ENCODE data around the gene PLXNA3.
A peak's percentile ranks its signal among the peaks of the same experiment; 100 is the strongest.

The PLXNA3 gene

DNA sequence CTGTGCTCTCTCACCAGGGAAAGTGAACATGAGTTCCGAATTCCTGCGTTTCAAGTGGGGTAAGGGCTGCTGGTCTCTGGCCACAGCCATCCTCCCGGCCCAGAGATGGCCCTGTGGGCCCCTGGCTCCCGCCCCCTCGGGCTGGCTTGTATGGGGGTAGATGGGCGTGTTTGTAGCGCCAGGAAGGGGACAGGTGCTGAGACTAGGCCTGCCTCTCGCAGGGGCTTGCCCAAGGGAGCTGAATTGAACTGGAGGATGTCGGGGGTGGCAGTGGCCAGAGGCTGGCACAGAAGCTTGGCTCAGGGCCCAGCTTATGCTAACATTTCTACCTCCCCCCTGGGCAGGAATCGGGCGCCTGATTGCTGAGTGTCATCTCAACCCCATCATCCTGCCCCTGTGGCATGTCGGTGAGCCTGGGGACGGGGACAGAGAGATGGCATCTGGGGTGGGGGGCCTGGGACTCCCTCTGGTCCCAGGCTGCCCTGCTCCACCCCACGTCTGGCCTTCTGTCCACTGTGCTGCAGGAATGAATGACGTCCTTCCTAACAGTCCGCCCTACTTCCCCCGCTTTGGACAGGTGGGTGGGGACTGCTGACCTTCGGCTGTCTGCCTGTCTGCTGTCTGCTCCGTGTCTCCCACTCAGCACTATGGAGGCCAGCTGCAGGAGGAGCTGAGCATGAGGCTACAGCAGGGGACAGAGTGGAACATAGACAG, 38.2 kb upstream of the PLXNA3 start:
- no peak for DNase-seq (ENCODE audit: low read depth, low spot score)
- Histone ChIP-seq H3K9me3 (ENCODE audit: low read depth, low read length) (no peaks in the 10 kb centered on the region), H3K4me3 (no peak overlapping the region), H3K27ac (no peak overlapping the region), H3K9ac (ENCODE audit: insufficient read length) (no peak overlapping the region), H3K36me3 (ENCODE audit: insufficient read depth, low read length) (no peaks in the 10 kb centered on the region)
- no peak for TF ChIP-seq POLR2AphosphoS5 (IDR thresholded peaks at IDR 0.05; ENCODE audit: borderline replicate concordance, low read depth, low read length)
- no peak for TF ChIP-seq EZH2 (IDR thresholded peaks at IDR 0.05)
- TF ChIP-seq FOXP2 (optimal IDR thresholded peaks at IDR 0.05; ENCODE audit: control extremely low read depth, extremely low read length, insufficient read depth): no peak

DNA sequence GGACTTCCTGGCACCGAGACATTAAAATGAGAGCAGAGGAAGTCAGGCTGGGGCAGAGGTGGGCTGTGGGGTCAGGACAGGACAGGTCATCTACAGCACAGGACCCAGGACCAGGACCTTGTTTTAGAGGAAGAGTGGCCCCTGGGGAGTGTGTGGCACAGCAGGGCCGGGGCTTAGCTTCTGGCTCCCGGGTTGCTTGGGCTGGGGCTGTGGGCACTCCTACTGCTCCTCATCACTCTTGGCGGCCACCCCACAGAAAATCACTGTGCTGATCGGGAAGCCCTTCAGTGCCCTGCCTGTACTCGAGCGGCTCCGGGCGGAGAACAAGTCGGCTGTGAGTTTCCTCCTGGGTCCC, 37.7 kb upstream of the PLXNA3 start:
- H3K4me3 ChIP-seq: no peak overlapping the region
- no peaks in the 10 kb centered on the region for H3K9me3 ChIP-seq (ENCODE audit: low read depth, low read length)
- no peak for DNase-seq (ENCODE audit: low read depth, low spot score)
- no peak overlapping the region for H3K9ac ChIP-seq (ENCODE audit: insufficient read length)
- no peaks in the 10 kb centered on the region for H3K36me3 ChIP-seq (ENCODE audit: insufficient read depth, low read length)
- no peak overlapping the region for H3K27ac ChIP-seq
- no peak for TF ChIP-seq POLR2AphosphoS5 (IDR thresholded peaks at IDR 0.05; ENCODE audit: borderline replicate concordance, low read depth, low read length)
- no peak for TF ChIP-seq FOXP2 (optimal IDR thresholded peaks at IDR 0.05; ENCODE audit: control extremely low read depth, extremely low read length, insufficient read depth)
- no peak for TF ChIP-seq EZH2 (IDR thresholded peaks at IDR 0.05)

DNA sequence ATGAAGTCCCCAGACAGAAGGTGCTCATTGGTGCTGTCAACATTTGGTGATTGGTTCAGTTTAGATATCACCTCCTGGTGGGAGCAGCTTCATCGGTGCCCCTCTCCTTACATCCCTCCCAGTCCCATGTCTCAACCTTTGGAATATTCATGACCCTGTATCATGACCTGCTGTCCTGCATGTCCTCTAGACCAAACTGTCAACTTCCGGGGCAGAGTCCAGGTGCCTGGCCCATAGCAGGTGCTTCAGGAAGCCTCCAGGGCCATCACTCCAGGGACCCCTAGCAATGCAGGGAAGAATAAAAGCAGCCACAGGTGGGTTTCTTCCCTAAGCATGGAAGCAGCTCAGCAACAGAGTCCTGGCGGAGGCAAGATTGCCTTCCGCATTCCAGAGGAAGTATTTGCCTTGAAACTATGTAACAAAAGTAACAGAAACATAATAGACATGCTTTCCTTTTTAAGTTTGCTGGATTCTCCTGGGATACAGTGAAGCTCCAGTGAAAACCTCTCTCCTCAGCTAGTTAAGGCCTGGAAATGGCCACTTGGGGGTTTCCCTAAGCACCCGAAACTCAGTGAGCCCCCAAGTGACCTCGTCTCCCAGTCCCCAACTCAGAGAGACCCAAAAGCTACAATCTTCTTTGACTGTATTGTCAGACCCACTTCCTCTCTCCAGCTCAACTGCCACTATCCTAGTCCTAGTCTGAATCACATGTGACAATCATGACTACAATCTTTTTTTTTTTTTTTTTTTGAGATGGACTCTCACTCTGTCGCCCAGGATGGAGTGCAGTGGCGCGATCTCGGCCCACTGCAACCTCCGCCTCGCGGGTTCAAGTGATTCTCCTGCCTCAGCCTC, 30.9 kb upstream of the PLXNA3 start:
- no peaks in the 10 kb centered on the region for H3K9me3 ChIP-seq (ENCODE audit: low read depth, low read length)
- no peak overlapping the region for H3K27ac ChIP-seq
- no peak for TF ChIP-seq FOXP2 (optimal IDR thresholded peaks at IDR 0.05; ENCODE audit: control extremely low read depth, extremely low read length, insufficient read depth)
- TF ChIP-seq EZH2 (IDR thresholded peaks at IDR 0.05): no peak
- no peak for TF ChIP-seq POLR2AphosphoS5 (IDR thresholded peaks at IDR 0.05; ENCODE audit: borderline replicate concordance, low read depth, low read length)
- no peaks in the 10 kb centered on the region; the same call in 1 of the 2 replicates for H3K36me3 ChIP-seq (ENCODE audit: insufficient read depth, low read length)
- no peak overlapping the region for H3K9ac ChIP-seq (ENCODE audit: insufficient read length)
- no peak for DNase-seq (ENCODE audit: low read depth, low spot score)
- no peak overlapping the region for H3K4me3 ChIP-seq

DNA sequence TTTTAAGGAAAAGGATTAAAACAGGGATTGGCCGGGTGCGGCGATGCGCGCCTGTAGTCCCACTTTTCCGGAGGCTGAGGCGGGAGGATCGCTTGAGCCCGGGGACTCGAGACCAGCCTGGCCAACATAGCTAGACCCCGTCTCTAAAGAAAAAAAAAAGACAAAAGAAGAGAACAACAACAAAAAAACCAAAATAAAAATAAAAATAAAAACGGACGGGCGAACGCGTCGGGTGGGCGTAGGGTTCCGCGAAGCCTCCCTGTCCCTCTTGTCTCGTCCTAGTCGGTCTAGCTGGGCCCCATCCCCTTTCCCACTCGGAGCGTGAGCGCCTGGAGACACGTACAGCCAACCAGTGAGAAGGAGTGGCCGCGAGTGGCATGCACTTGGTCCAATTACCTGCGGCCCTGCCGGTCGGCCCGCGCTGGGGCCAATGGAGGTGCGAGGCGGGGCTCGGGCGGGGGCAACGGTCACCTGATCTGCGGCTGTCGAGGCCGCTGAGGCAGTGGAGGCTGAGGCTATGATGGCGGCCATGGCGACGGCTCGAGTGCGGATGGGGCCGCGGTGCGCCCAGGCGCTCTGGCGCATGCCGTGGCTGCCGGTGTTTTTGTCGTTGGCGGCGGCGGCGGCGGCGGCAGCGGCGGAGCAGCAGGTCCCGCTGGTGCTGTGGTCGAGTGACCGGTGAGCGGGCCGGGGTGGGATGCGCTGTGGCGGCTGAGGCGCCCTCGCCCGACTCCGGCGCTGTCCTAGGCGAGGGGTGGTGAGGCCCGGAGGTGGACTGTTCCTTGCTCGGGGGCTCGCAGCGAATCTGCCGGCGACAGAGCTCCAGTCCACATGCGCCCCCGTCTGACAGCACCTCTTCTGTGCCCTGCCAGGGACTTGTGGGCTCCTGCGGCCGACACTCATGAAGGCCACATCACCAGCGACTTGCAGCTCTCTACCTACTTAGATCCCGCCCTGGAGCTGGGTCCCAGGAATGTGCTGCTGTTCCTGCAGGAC, 29.6 kb upstream of the PLXNA3 start, which contains the start of gene ATP6AP1:
Gene ATP6AP1, plus strand, starts transcription at position 502 of the 996 bp plus-strand sequence. Its CDS starts 16 bp downstream, at position 518.
- Histone ChIP-seq H3K9me3 (ENCODE audit: low read depth, low read length) (no peaks in the 10 kb centered on the region), H3K9ac (ENCODE audit: insufficient read length) (peak within 1 kb of the TSS; percentile 66), H3K27ac (0 out of 2 replicates have a peak within 1 kb of the TSS, but pooled peaks have one; percentile 21), H3K36me3 (ENCODE audit: insufficient read depth, low read length) (no peaks in the 10 kb centered on the region; the same call in 1 of the 2 replicates), H3K4me3 (peak within 1 kb of the TSS; percentile 81)
- TF ChIP-seq POLR2AphosphoS5 (IDR thresholded peaks at IDR 0.05; ENCODE audit: borderline replicate concordance, low read depth, low read length): peak; percentile 73; the same call in 1 of the 2 replicates
- TF ChIP-seq EZH2 (IDR thresholded peaks at IDR 0.05): no peak
- DNase-seq (ENCODE audit: low read depth, low spot score): peak; percentile 68

DNA sequence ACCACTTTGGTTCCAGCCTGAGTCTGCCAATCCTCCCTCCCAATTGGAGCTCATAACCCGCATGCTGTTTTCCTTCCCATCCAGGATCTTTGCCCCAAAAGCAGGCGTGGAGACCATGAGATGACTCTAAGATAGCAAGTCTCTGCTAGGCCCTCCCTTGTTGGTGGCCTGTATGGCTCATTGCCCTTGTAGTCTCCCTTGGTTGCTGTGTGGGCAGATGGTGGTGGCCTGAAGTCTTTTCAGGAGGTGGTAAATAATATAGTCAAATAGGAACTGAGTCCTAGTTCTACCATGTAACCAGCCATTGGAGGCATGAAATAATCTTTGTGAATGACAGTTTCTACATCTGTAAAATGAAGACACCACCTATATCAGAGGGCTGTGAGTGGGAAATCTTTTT, 28.4 kb upstream of the PLXNA3 start:
- peak overlapping the region; percentile 81 for H3K4me3 ChIP-seq
- no peak overlapping the region for H3K9ac ChIP-seq (ENCODE audit: insufficient read length)

DNA sequence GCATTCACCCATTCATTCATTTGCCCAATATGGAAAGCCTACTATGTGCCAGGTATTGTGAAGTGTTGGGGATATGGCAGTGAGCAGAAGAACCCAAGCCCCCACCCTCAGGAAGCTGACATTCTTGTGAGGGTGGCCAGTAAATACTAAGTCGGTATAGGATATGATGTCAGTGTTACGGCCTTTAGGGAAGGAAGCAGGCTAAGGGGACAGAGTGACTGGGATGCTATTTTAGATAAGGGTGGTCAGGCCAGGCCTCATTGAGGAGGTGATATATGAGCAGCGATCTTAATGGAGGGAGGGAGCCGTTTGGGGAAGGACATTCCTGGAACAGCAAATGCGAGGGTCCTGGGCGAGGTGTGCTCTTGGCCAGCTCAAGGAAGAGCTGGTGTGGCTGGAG, 27.6 kb upstream of the PLXNA3 start:
- TF ChIP-seq POLR2AphosphoS5 (IDR thresholded peaks at IDR 0.05; ENCODE audit: borderline replicate concordance, low read depth, low read length) (no peak), EZH2 (IDR thresholded peaks at IDR 0.05) (no peak), FOXP2 (optimal IDR thresholded peaks at IDR 0.05; ENCODE audit: control extremely low read depth, extremely low read length, insufficient read depth) (no peak)
- Histone ChIP-seq H3K4me3 (no peak overlapping the region), H3K9me3 (ENCODE audit: low read depth, low read length) (no peaks in the 10 kb centered on the region), H3K9ac (ENCODE audit: insufficient read length) (no peak overlapping the region), H3K27ac (no peak overlapping the region), H3K36me3 (ENCODE audit: insufficient read depth, low read length) (no peaks in the 10 kb centered on the region; the same call in 1 of the 2 replicates)
- no peak for DNase-seq (ENCODE audit: low read depth, low spot score)

More for the DNA sequence above, 28.4 kb upstream of the PLXNA3 start:
- Histone ChIP-seq H3K9me3 (ENCODE audit: low read depth, low read length) (no peaks in the 10 kb centered on the region), H3K36me3 (ENCODE audit: insufficient read depth, low read length) (no peaks in the 10 kb centered on the region; the same call in 1 of the 2 replicates), H3K27ac (no peak overlapping the region)
- TF ChIP-seq POLR2AphosphoS5 (IDR thresholded peaks at IDR 0.05; ENCODE audit: borderline replicate concordance, low read depth, low read length) (no peak), EZH2 (IDR thresholded peaks at IDR 0.05) (no peak), FOXP2 (optimal IDR thresholded peaks at IDR 0.05; ENCODE audit: control extremely low read depth, extremely low read length, insufficient read depth) (no peak)
- DNase-seq (ENCODE audit: low read depth, low spot score): no peak

DNA sequence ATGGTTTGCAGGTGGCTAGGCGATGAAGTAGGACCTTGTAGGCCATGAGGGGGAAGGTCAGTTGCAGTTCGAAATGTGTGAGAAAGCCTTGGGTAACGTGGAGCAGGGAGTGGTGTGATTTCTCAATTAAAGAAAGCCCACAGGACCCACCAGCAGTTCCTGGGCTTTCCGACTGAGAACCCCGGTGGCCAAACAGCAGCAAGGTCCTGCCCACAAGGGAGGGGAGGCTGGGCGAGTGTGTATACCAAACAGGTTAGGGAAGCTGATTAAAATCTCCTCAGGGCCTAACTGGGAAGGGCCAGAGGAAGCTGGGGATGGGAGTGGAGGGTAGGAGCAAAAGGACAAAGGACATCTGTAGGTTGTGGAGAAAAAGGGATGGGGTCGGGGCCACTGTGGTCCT, 27.2 kb upstream of the PLXNA3 start:
- H3K4me3 ChIP-seq: no peak overlapping the region
- no peak overlapping the region for H3K9ac ChIP-seq (ENCODE audit: insufficient read length)
- H3K9me3 ChIP-seq (ENCODE audit: low read depth, low read length): no peaks in the 10 kb centered on the region
- H3K36me3 ChIP-seq (ENCODE audit: insufficient read depth, low read length): no peaks in the 10 kb centered on the region; the same call in 1 of the 2 replicates
- no peak for TF ChIP-seq POLR2AphosphoS5 (IDR thresholded peaks at IDR 0.05; ENCODE audit: borderline replicate concordance, low read depth, low read length)
- no peak for TF ChIP-seq EZH2 (IDR thresholded peaks at IDR 0.05)
- TF ChIP-seq FOXP2 (optimal IDR thresholded peaks at IDR 0.05; ENCODE audit: control extremely low read depth, extremely low read length, insufficient read depth): no peak
- DNase-seq (ENCODE audit: low read depth, low spot score): no peak
- H3K27ac ChIP-seq: no peak overlapping the region

All from SK-N-MC (cell line).